Neutrophil (primary cell): Measurements from ENCODE around the gene CAPN2.
"Not testable (repeated sequence)": the region's sequence is repeated elsewhere in the genome, so short reads cannot be mapped to it uniquely, and the experiment has no call there.

Experiments
- H3K27ac ChIP-seq: fragments of 200-600 bp; sonication (generic); 2 replicates; pipeline ENCODE4 v1.5.1; 2016; ENCODE audit warnings: mild to moderate bottlenecking, moderate library complexity
- H3K27me3 ChIP-seq: fragments of 200-600 bp; sonication (generic); 2 replicates; pipeline ENCODE4 v1.6.0; 2016; ENCODE audit warnings: mild to moderate bottlenecking
- H3K36me3 ChIP-seq: fragments of 200-600 bp; sonication (generic); 2 replicates; pipeline ENCODE4 v1.5.1; 2017
- H3K4me1 ChIP-seq, 2 experiments: fragments of 200-600 bp in 1 of 2; sonication (generic) in 1 of 2; 1 replicate in 1 of 2; 2 replicates in 1 of 2; pipeline versions ENCODE4 v1.5.1 to v1.6.1; 2013 to 2016; ENCODE audit warnings: low read depth in 1 of 2, low read length in 1 of 2, mild to moderate bottlenecking in 1 of 2, moderate library complexity in 1 of 2; ENCODE audit not compliant: control insufficient read depth in 1 of 2, insufficient read depth in 1 of 2
- H3K4me3 ChIP-seq, 2 experiments: fragments of 200-600 bp in 1 of 2; sonication (generic) in 1 of 2; 1 replicate in 1 of 2; 2 replicates in 1 of 2; pipeline ENCODE4 v1.5.1; 2013 to 2016; ENCODE audit warnings: low read depth in 1 of 2, low read length in 1 of 2, mild to moderate bottlenecking in 1 of 2, moderate library complexity in 1 of 2
- H3K9me3 ChIP-seq: fragments of 200-600 bp; sonication (generic); 2 replicates; pipeline ENCODE4 v1.5.1; 2016
- CTCF ChIP-seq: fragments of 200-600 bp; sonication (generic); IDR thresholded peaks from 2 replicates; pipeline ENCODE4 v1.5.1; 2016; ENCODE audit warnings: antibody characterized with exemption

Gene CAPN2

GRCh38 chr1:223796210-223796609 is 83.9 kb downstream of the CAPN2 start:
- H3K36me3 ChIP-seq: peaks cover 94% of the 10 kb centered on the region
- no peak overlapping the region for H3K4me3 ChIP-seq
- peaks cover 4 to 6% of the 10 kb centered on the region in 2 experiments for H3K4me1 ChIP-seq
- H3K27ac ChIP-seq: no peak overlapping the region
- H3K27me3 ChIP-seq: no peaks in the 10 kb centered on the region
- no peaks in the 10 kb centered on the region for H3K9me3 ChIP-seq
- no peak for TF ChIP-seq CTCF

GRCh38 chr1:223802032-223802431 is 89.7 kb downstream of the CAPN2 start:
- H3K36me3 ChIP-seq: peaks cover 88% of the 10 kb centered on the region
- TF ChIP-seq CTCF: no peak

GRCh38 chr1:223802602-223803001 is 90.3 kb downstream of the CAPN2 start:
- H3K27ac ChIP-seq: no peak overlapping the region
- no peak for TF ChIP-seq CTCF
- no peaks in the 10 kb centered on the region for H3K27me3 ChIP-seq
- H3K4me1 ChIP-seq: peaks cover 4 to 6% of the 10 kb centered on the region in 2 experiments
- H3K36me3 ChIP-seq: peaks cover 84% of the 10 kb centered on the region
- H3K4me3 ChIP-seq: no peak overlapping the region
- H3K9me3 ChIP-seq: no peaks in the 10 kb centered on the region

More at GRCh38 chr1:223802032-223802431, 89.7 kb downstream of the CAPN2 start:
- Histone ChIP-seq H3K4me3 (no peak overlapping the region), H3K4me1 (peaks cover 4 to 6% of the 10 kb centered on the region in 2 experiments), H3K27ac (no peak overlapping the region), H3K27me3 (no peaks in the 10 kb centered on the region), H3K9me3 (no peaks in the 10 kb centered on the region)

GRCh38 chr1:223803211-223803610 is 90.9 kb downstream of the CAPN2 start:
- no peak for TF ChIP-seq CTCF
- Histone ChIP-seq H3K36me3 (peaks cover 78% of the 10 kb centered on the region), H3K27ac (no peak overlapping the region), H3K4me1 (peaks cover 4 to 6% of the 10 kb centered on the region in 2 experiments), H3K27me3 (no peaks in the 10 kb centered on the region), H3K4me3 (no peak overlapping the region), H3K9me3 (no peaks in the 10 kb centered on the region)

- H3K27ac ChIP-seq, H3K9me3 ChIP-seq, H3K4me3 ChIP-seq, H3K4me1 ChIP-seq, H3K27me3 ChIP-seq: not testable (repeated sequence)
- peaks cover 57% of the 10 kb centered on the region for H3K36me3 ChIP-seq
These were observed 97.6 kb downstream of the CAPN2 start for GRCh38 chr1:223809905-223810304.

- Histone ChIP-seq H3K9me3 (no peaks in the 10 kb centered on the region), H3K4me1 (no peaks in the 10 kb centered on the region), H3K27ac (no peak overlapping the region), H3K36me3 (peaks cover 54% of the 10 kb centered on the region), H3K27me3 (no peaks in the 10 kb centered on the region), H3K4me3 (no peak overlapping the region)
- no peak for TF ChIP-seq CTCF
These were observed 98.2 kb downstream of the CAPN2 start for GRCh38 chr1:223810586-223810985.
